HEK293T (cell line): Measurements from ENCODE around the gene PURB.

Experiments used
- BHLHE40 ChIP-seq: fragments of 450-650 bp; IDR thresholded peaks from 2 replicates; pipeline ENCODE4 v1.6.1; 2016; ENCODE audit warnings: mild to moderate bottlenecking, moderate library complexity, borderline replicate concordance
- ELF4 ChIP-seq: fragments of 450-650 bp; IDR thresholded peaks from 2 replicates; pipeline ENCODE4 v1.6.1; 2017; ENCODE audit warnings: antibody characterized with exemption
- FOXA1 ChIP-seq: fragments of 450-650 bp; IDR thresholded peaks from 2 replicates; pipeline ENCODE4 v1.6.1; 2016; ENCODE audit warnings: mild to moderate bottlenecking
- SP1 ChIP-seq: fragments of 450-650 bp; IDR thresholded peaks from 2 replicates; pipeline ENCODE4 v1.6.1; 2017
- SUZ12 ChIP-seq: fragments of 450-650 bp; IDR thresholded peaks from 2 replicates; pipeline ENCODE4 v1.6.1; 2016; ENCODE audit warnings: mild to moderate bottlenecking

DNA sequence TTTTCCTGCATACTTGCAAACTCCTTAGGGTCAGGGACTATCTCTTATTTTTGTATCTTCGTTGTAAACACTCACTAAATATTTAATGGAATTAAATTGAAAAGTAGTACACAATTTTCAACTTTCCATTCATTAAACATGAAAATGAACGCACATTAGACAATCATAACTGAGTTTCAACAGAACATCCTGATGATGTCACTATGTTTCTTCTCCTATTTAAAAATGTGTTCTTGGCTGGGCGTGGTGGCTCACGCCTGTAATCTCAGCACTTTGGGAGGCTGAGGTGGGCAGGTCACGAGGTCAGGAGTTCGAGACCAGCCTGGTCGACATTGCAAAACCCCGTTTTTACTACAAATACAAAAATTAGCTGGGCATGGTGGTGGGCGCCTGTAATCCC, 14.1 kb upstream of the PURB start:
- TF ChIP-seq ELF4, result no peak
- TF ChIP-seq FOXA1, result no peak
- TF ChIP-seq SP1, result no peak
- TF ChIP-seq BHLHE40, result no peak
- no peak for TF ChIP-seq SUZ12
